Stimulated activated CD4-positive, alpha-beta T cell treated with anti-CD3 and anti-CD28 coated beads, Interleukin-4, amount 100 ng/mL, for 24 hours (primary cell): ENCODE measurements around the gene PLCE1.

ENCODE experiments used
- DNase-seq: peaks from one replicate; pipeline ENCODE4 v3.0.0-alpha.2; 2020

The PLCE1 gene

GRCh38 chr10:93995182-93995581, 1.5 kb downstream of the PLCE1 start:
- DNase-seq: no peak

GRCh38 chr10:93995598-93996271, 2.0 kb downstream of the PLCE1 start:
- DNase-seq: no peak

DNA sequence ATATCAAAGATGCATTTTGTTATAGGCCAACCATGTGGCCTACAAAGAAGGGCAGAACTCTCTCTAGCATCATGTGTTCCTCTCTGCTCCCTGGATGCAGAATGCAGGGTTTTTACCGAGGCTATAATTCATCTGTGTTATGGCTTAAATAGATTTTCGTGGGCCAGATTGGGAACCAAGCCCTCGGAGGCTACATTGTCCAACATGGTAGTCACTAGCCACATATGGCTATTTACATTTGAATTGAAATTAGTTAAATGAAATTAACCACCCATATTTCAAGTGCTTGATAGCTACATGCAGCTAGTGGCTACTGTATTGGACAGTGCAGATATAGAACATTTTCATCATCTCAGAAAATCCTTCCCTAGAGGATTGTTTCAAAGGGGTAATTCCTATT, 2.8 kb downstream of the PLCE1 start:
- DNase-seq: no peak

DNA sequence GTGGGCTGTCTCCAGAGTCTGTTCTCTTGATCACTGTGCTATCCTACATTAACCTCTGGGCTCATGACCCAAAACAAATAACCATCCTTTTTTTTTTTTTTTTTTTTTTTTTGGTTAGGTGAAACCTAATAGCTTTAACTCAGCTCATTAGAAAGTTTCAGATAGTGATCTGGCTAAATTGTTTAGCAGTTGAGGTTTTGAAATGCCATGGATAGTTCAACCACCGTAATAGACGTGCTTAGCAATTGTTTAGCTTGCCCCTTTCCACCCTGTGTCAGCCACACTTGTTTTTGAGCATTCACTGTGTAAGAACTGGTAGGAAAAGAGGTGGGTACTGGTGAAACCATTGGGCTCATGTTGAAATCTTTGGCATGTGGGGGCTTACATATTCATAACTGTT, 3.8 kb downstream of the PLCE1 start:
- DNase-seq: no peak

DNA sequence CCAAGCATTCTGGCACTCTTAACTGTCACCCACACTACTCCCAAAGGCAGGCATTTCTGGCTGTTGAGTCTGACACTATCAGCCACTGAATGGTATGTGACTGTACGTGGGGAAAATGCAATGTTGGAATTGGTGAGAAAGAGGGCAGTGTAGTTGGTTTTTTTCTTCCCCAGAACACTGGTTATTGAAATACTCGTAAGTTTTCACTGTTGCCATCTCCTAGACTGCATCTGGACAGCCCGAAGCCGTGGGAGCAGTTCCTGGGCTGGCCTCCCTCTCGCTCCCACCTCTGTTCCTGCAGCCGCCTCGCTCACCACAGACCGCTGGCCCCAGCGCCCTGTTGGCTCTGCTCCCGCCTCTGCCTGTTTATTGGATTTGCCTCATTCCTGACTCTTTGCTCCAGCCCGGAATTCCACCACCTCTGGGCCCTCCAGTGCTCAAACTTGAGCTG, 5.7 kb downstream of the PLCE1 start:
- no peak for DNase-seq

DNA sequence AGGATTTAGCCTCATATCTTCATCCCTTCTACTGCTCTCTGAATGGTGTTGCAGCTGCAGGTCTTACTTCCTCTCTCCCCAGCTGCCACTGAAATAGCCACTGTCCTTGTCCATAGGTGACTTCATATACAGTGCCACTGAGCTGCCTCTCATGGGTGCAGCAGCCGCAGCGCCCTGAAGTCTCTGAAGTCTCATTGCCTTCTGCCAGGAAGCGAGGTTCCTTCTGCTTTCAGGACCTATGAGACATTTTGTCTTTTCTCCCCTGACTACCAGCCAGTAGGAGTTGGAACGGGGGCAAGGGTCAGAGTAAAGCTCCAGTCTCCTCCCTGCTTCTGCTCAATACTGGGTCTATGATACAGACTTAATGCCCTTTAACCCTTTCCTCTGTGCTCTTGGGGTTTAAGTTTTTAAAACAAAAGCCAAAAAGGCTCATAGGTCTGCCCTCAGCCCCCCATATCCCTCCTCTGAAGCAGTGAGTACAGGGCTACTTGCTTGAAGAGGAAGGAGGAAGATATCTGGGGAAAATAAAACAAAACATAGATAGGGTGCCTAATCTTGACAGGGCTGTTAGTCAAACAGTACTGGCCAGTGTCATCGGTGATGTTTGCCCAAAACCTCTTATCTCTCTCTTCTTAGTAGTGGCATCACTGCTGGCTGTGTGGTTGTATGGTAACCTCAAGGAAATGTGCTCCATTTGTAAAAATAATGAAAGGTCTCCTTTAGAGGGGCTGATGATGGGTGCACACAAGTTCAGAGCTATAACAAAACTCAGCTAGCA, 7.1 kb downstream of the PLCE1 start:
- DNase-seq: no peak

- no peak for DNase-seq
Measured at GRCh38 chr10:94001416-94001810, 7.7 kb downstream of the PLCE1 start.

GRCh38 chr10:94002156-94002555, 8.4 kb downstream of the PLCE1 start:
- DNase-seq: no peak

GRCh38 chr10:94003488-94003887, 9.8 kb downstream of the PLCE1 start:
- no peak for DNase-seq

DNA sequence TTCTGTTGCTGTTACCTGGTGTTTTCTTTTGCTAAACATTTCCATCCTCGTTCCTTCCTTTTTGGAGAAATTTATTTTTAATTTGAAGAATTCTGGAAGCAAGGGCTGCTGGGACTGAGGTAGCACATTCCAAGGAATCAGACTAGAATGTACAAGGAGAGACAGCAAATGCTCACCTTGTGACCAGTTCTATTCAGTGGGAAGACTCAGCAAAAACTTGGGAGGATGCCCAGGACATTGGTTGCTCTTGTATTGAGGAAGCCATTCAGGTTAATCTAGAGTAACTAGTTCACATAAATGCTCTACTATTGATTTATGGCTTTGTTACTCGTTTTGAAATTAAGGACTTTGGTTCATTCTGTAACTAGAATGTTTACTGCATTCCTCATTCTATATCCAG, 11.3 kb downstream of the PLCE1 start:
- DNase-seq: no peak

- no peak for DNase-seq
Measured at GRCh38 chr10:94006591-94007550, 13.1 kb downstream of the PLCE1 start.

GRCh38 chr10:94008526-94008925, 14.8 kb downstream of the PLCE1 start:
- DNase-seq: no peak

DNA sequence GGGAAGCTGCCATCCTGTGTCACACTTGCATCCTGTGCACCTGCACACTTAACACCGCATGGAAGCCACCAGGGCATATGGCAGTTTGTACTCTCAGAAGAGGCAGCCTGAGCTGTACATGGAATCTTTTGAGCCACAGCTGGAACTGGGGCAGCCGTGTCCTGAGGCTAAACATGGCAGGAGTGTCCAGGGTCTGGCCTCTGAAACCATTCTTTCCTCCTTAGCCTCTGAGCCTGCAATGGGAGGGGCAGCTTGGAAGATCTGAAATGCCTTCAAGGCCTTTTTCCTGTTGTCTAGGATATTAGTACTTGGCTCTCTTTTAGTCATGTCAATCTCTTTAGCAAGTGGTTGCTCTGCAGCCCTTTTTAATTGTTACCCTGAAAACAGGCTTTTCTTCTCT, 16.4 kb downstream of the PLCE1 start:
- no peak for DNase-seq

GRCh38 chr10:94010886-94011285, 17.2 kb downstream of the PLCE1 start:
- DNase-seq: no peak

DNA sequence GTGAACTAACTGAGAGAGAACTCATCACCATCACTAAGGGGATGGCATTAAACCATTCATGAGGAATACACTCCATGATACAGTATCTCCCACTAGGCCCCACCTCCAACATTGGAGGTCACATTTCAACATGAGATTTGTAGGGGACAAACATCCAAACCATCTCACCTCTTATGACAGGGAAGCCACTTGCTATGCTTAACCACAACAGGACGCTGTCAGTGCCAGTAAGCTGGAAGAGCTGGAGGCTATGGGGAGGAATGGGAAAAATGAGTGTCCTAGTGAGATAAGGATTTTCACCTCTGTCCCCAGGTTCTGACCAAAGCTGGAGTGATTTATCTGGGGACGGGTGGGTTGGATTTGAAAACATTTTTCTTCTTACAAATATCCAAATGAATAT, 17.6 kb downstream of the PLCE1 start:
- no peak for DNase-seq

DNA sequence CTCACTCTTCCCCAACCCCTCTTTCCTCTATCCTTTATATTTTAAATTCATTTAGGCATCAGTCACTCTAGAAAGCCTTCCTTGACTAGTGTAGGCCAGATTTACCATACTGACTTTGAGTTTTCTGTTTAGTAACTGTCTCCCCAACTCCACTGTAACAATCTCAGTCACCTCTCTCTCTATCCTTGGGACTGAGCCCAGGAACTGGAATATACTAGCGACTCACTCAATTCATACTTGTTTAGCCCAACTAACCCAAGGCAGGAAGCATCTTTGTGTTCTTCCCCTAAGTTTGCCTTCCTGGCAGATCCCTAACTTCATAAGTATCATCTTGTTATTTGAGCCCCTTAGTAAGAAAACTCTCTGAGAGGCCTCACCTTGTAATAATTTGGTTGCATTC, 19.1 kb downstream of the PLCE1 start:
- no peak for DNase-seq

- no peak for DNase-seq
Measured at GRCh38 chr10:94013331-94013760, 19.6 kb downstream of the PLCE1 start.

- DNase-seq: no peak
Measured at GRCh38 chr10:94014304-94014703, 20.6 kb downstream of the PLCE1 start.

DNA sequence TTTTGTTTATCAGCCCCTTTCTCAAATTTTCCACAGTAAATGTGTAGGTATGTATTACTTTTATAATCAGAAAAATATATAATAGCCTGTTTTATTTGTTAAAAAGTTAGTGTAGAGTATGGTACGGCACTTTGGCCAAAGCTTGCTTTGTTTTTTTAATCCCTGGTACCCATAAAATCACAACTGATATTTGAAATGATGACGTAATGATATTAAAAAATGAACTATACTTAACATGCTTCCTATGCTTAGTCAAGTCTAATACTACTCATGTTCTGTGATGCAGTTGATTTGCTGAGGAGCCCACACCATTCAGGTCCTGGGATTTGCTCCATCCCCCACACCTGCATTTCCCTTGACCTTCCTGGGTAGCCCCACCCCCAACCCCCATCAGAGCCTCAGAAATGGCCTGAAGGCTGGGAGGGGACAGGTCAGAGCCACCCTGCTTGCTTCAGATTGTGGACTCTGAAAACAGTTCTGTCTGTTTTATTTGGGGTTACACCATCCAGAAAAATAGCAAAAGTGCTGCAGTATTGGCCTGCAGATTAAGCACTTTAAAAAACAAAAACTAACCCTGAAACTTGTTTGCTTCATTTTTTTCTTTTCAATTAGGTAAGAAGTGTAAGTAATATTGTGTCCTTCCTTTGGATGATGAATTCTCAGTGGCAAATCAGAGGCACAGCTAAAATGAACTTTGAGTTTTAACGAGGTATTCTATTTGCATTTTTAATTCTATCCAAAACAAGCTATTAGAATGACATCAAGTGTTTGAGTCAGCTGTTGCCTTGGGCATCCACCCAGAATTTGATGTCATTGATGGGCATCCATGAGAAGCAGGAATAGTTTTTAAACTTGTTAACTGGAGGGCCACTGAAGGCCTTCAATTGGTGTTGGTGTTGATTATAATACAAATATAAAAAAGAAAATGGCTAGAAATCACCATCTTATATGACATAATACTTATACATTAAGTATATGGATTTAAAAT, 23.3 kb downstream of the PLCE1 start:
- no peak for DNase-seq

GRCh38 chr10:94018107-94018506, 24.4 kb downstream of the PLCE1 start:
- no peak for DNase-seq

DNA sequence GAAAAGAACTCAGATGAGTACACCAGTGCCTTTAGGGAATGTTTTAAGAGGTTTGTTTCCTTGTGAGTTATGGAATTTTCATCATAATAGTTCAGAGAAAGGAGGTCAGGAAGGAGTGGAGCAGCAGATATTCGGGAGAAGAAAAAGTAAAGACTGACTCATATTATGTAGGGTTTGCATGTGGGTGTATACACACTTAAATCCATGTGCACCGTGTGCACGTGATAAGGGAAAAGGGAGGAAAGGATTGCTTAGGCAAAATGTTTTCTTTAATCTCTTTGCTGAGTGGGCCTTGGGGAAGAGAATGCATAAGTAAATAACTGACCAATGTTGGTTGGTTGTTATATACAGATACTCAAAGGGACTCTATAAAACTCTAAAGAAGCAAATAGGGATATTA, 30.2 kb downstream of the PLCE1 start:
- no peak for DNase-seq

DNA sequence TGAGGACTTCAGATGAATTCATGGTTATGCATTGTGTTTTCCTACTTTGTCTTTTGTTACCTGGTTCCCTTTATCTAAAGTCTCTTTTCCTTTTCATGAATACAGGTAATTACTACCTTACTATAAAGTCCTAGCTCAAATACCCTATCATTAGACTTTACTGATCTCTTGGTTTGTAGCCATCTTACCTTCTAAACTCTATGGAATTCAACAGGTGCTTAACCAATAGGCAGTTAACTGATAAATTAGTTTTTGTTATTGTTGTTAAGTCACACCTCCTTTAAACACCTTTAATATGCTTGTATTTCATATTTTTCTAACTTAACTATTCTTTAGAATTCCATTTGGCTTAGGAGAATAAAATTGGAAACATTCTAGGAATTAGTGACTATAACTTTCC, 30.7 kb downstream of the PLCE1 start:
- no peak for DNase-seq
